Measurements from ENCODE around the gene TTC9C.

Gene TTC9C

GRCh38 chr11:62705880-62706849 lies 22.1 kb upstream of the TTC9C start:
- Histone ChIP-seq H3K79me2 (ENCODE audit: insufficient read depth, low read length) (no peaks in the 10 kb centered on the region), H3K4me1 (ENCODE audit: insufficient read depth, low read length, poor library complexity, severe bottlenecking) (peaks cover 13% of the 10 kb centered on the region)

GRCh38 chr11:62706850-62707247 lies 21.4 kb upstream of the TTC9C start:
- TF ChIP-seq CTCF (conservative IDR thresholded peaks at IDR 0.05; ENCODE audit: low read length) (no peak), EZH2phosphoT487 (IDR thresholded peaks at IDR 0.05; ENCODE audit: borderline replicate concordance) (no peak)
- Histone ChIP-seq H3K79me2 (ENCODE audit: insufficient read depth, low read length) (no peaks in the 10 kb centered on the region), H3K4me2 (ENCODE audit: low read depth, low read length, poor library complexity, severe bottlenecking) (no peak overlapping the region), H3K36me3 (ENCODE audit: insufficient read depth, low read length) (peaks cover 42% of the 10 kb centered on the region), H3K9ac (ENCODE audit: low read depth, low read length, poor library complexity, severe bottlenecking) (no peak overlapping the region), H3K4me3 (ENCODE audit: low read length, poor library complexity, severe bottlenecking) (no peak overlapping the region), H3K27me3 (ENCODE audit: insufficient read depth, low read length, poor library complexity, severe bottlenecking) (no peaks in the 10 kb centered on the region), H3K4me1 (ENCODE audit: insufficient read depth, low read length, poor library complexity, severe bottlenecking) (peaks cover 13% of the 10 kb centered on the region), H3F3A (ENCODE audit: low read depth) (peaks cover 6% of the 10 kb centered on the region), H4K20me1 (ENCODE audit: insufficient read depth, low read length, poor library complexity, severe bottlenecking) (peaks cover 9% of the 10 kb centered on the region), H3K9me3 (ENCODE audit: insufficient read depth, low read depth, low read length) (no peaks in the 10 kb centered on the region), H2AFZ (ENCODE audit: low read length) (no peak overlapping the region), H3K9me2 (replicated peaks; ENCODE audit: low read depth, low read length) (no peaks in the 10 kb centered on the region)

More at GRCh38 chr11:62705880-62706849, 22.1 kb upstream of the TTC9C start:
- H3K27me3 ChIP-seq (ENCODE audit: insufficient read depth, low read length, poor library complexity, severe bottlenecking): no peaks in the 10 kb centered on the region
- peak overlapping the region; percentile 37 for H2AFZ ChIP-seq (ENCODE audit: low read length)
- TF ChIP-seq CTCF (conservative IDR thresholded peaks at IDR 0.05; ENCODE audit: low read length) (no peak), EZH2phosphoT487 (IDR thresholded peaks at IDR 0.05; ENCODE audit: borderline replicate concordance) (no peak)
- no peaks in the 10 kb centered on the region for H3K9me3 ChIP-seq (ENCODE audit: insufficient read depth, low read depth, low read length)
- H4K20me1 ChIP-seq (ENCODE audit: insufficient read depth, low read length, poor library complexity, severe bottlenecking): peaks cover 5% of the 10 kb centered on the region
- peaks cover 6% of the 10 kb centered on the region for H3F3A ChIP-seq (ENCODE audit: low read depth)
- H3K9me2 ChIP-seq (replicated peaks; ENCODE audit: low read depth, low read length): no peaks in the 10 kb centered on the region
- peak overlapping the region; percentile 73 for H3K4me3 ChIP-seq (ENCODE audit: low read length, poor library complexity, severe bottlenecking)
- H3K4me2 ChIP-seq (ENCODE audit: low read depth, low read length, poor library complexity, severe bottlenecking): peak overlapping the region; percentile 86
- peaks cover 36% of the 10 kb centered on the region for H3K36me3 ChIP-seq (ENCODE audit: insufficient read depth, low read length)
- H3K9ac ChIP-seq (ENCODE audit: low read depth, low read length, poor library complexity, severe bottlenecking): peak overlapping the region; percentile 72

- Histone ChIP-seq H3K4me1 (ENCODE audit: insufficient read depth, low read length, poor library complexity, severe bottlenecking) (peaks cover 13% of the 10 kb centered on the region), H3K36me3 (ENCODE audit: insufficient read depth, low read length) (peaks cover 46% of the 10 kb centered on the region), H3K79me2 (ENCODE audit: insufficient read depth, low read length) (no peaks in the 10 kb centered on the region), H3K27me3 (ENCODE audit: insufficient read depth, low read length, poor library complexity, severe bottlenecking) (no peaks in the 10 kb centered on the region), H4K20me1 (ENCODE audit: insufficient read depth, low read length, poor library complexity, severe bottlenecking) (peaks cover 9% of the 10 kb centered on the region), H3F3A (ENCODE audit: low read depth) (peaks cover 6% of the 10 kb centered on the region), H2AFZ (ENCODE audit: low read length) (no peak within 1 kb of the TSS), H3K9ac (ENCODE audit: low read depth, low read length, poor library complexity, severe bottlenecking) (no peak within 1 kb of the TSS), H3K4me2 (ENCODE audit: low read depth, low read length, poor library complexity, severe bottlenecking) (peak within 1 kb of the TSS; percentile 42), H3K9me2 (replicated peaks; ENCODE audit: low read depth, low read length) (no peaks in the 10 kb centered on the region), H3K9me3 (ENCODE audit: insufficient read depth, low read depth, low read length) (no peaks in the 10 kb centered on the region), H3K4me3 (ENCODE audit: low read length, poor library complexity, severe bottlenecking) (peak within 1 kb of the TSS; percentile 26)
- no peak for TF ChIP-seq EZH2phosphoT487 (IDR thresholded peaks at IDR 0.05; ENCODE audit: borderline replicate concordance)
- TF ChIP-seq CTCF (conservative IDR thresholded peaks at IDR 0.05; ENCODE audit: low read length): no peak
These were observed 20.9 kb upstream of the TTC9C start, which contains the start of the genes BSCL2 and GNG3 for GRCh38 chr11:62707277-62707861. BSCL2 (minus strand) TSS chr11:62707424; CDS start chr11:62707195, 229 bp downstream. GNG3 (plus strand) TSS chr11:62707676; CDS start chr11:62708296, 620 bp downstream.

Data from Loucy (cell line).